ENCODE measurements around the gene CDH3. TPM values are rescaled to one million over a fixed set of nuclear protein-coding genes. Genes with fewer than 3 reads are reported as not detected.

The CDH3 gene
- total RNA-seq, 1 donor from 2014 or later, result not detected

- Mint-ChIP-seq H3K4me1 (no peaks in the 10 kb centered on the region), H3K27me3 (peaks cover 12% of the 10 kb centered on the region), H3K4me3 (no peak overlapping the region), H3K9me3 (no peaks in the 10 kb centered on the region), H3K27ac (no peak overlapping the region), H3K36me3 (ENCODE audit: low read depth) (no peaks in the 10 kb centered on the region)
- ATAC-seq (ENCODE audit: low read depth), result no peak
- ChIA-PET POLR2A (no interaction called here), CTCF (no interaction called here)
- DNase-seq, result no peak
- TF ChIP-seq CTCF (IDR thresholded peaks at IDR 0.05), result no peak
- intact Hi-C loops (cut with micrococcal nuclease), result no loop called here
These were observed 83.4 kb downstream of the CDH3 start for GRCh38 chr16:68728523-68728922.

- Mint-ChIP-seq H3K27me3 (peaks cover 31% of the 10 kb centered on the region), H3K9me3 (no peaks in the 10 kb centered on the region), H3K4me1 (no peaks in the 10 kb centered on the region), H3K36me3 (ENCODE audit: low read depth) (no peaks in the 10 kb centered on the region), H3K4me3 (no peak overlapping the region), H3K27ac (no peak overlapping the region)
- CTCF ChIA-PET, result no interaction called here
- intact Hi-C loops (cut with micrococcal nuclease), result no loop called here
- ATAC-seq (ENCODE audit: low read depth) (no peak), DNase-seq (no peak)
- POLR2A ChIA-PET, result no interaction called here
- TF ChIP-seq CTCF (IDR thresholded peaks at IDR 0.05), result no peak
These were observed 86.5 kb downstream of the CDH3 start for GRCh38 chr16:68731637-68732036.

GRCh38 chr16:68732042-68732680, 87.1 kb downstream of the CDH3 start:
- Mint-ChIP-seq H3K4me1 (peaks cover 2% of the 10 kb centered on the region), H3K4me3 (no peak overlapping the region), H3K9me3 (no peaks in the 10 kb centered on the region), H3K36me3 (ENCODE audit: low read depth) (no peaks in the 10 kb centered on the region), H3K27me3 (peaks cover 34% of the 10 kb centered on the region), H3K27ac (no peak overlapping the region)
- CTCF ChIA-PET, result no interaction called here
- TF ChIP-seq CTCF (IDR thresholded peaks at IDR 0.05), result no peak
- intact Hi-C loops (cut with micrococcal nuclease), result no loop called here
- no peak for ATAC-seq (ENCODE audit: low read depth)
- no peak for DNase-seq
- POLR2A ChIA-PET, result no interaction called here

GRCh38 chr16:68732741-68733399, 87.8 kb downstream of the CDH3 start:
- POLR2A ChIA-PET, result no interaction called here
- H3K9me3 Mint-ChIP-seq, result no peaks in the 10 kb centered on the region
- ATAC-seq (ENCODE audit: low read depth) (no peak), DNase-seq (no peak)
- CTCF ChIA-PET, result no interaction called here
- H3K27me3 Mint-ChIP-seq, result peaks cover 37% of the 10 kb centered on the region
- no peak overlapping the region for H3K27ac Mint-ChIP-seq
- H3K4me1 Mint-ChIP-seq, result peaks cover 5% of the 10 kb centered on the region
- no peaks in the 10 kb centered on the region for H3K36me3 Mint-ChIP-seq (ENCODE audit: low read depth)
- no peak for TF ChIP-seq CTCF (IDR thresholded peaks at IDR 0.05)
- intact Hi-C loops (cut with micrococcal nuclease), result no loop called here
- H3K4me3 Mint-ChIP-seq, result no peak overlapping the region

GRCh38 chr16:68733570-68733969, 88.5 kb downstream of the CDH3 start:
- no peak for DNase-seq
- ChIA-PET CTCF (no interaction called here), POLR2A (no interaction called here)
- ATAC-seq (ENCODE audit: low read depth), result no peak
- Mint-ChIP-seq H3K9me3 (no peaks in the 10 kb centered on the region), H3K36me3 (ENCODE audit: low read depth) (no peaks in the 10 kb centered on the region), H3K27ac (no peak overlapping the region), H3K4me1 (peaks cover 7% of the 10 kb centered on the region), H3K4me3 (no peak overlapping the region), H3K27me3 (peaks cover 34% of the 10 kb centered on the region)
- no peak for TF ChIP-seq CTCF (IDR thresholded peaks at IDR 0.05)
- intact Hi-C loops (cut with micrococcal nuclease), result no loop called here

Data from activated B cell treated with CpG ODN at 0.5 μM for 24 hours (primary cell).